Activated B cell treated with CpG ODN at 0.5 μM for 24 hours (primary cell): ENCODE data around the gene CREG1. TPM values are rescaled to one million over a fixed set of nuclear protein-coding genes. Genes with fewer than 3 reads are reported as not detected.

Experiments
- ATAC-seq: fragments of 200-7000 bp; cut with Tn5 transposase; one replicate; pipeline ENCODE4 v1.10.0; 2021; ENCODE audit warnings: low read depth, mild to moderate bottlenecking, moderate library complexity
- CTCF ChIA-PET: fragments of 350-600 bp; sonication (Branson Sonifier 250); formaldehyde crosslinking; loops from one replicate; lab custom pipeline; 2021; ENCODE audit warnings: antibody characterized with exemption; lab: Charles Lee
- POLR2A ChIA-PET: fragments of 350-600 bp; sonication (Branson Sonifier 250); formaldehyde crosslinking; loops from one replicate; lab custom pipeline; 2021; ENCODE audit warnings: antibody characterized with exemption; lab: Charles Lee
- DNase-seq: peaks from one replicate; pipeline ENCODE4 v3.0.0; 2022
- H3K27ac Mint-ChIP-seq: one replicate; pipeline ENCODE4 v1.8.0; 2020; ENCODE audit warnings: mixed read lengths
- H3K27me3 Mint-ChIP-seq: one replicate; pipeline ENCODE4 v1.8.0; 2021; ENCODE audit warnings: mixed read lengths
- H3K36me3 Mint-ChIP-seq: one replicate; pipeline ENCODE4 v1.8.0; 2021; ENCODE audit warnings: low read depth, mixed read lengths
- H3K4me1 Mint-ChIP-seq: one replicate; pipeline ENCODE4 v1.8.0; 2021; ENCODE audit warnings: mixed read lengths
- H3K4me3 Mint-ChIP-seq: one replicate; pipeline ENCODE4 v1.8.0; 2020; ENCODE audit warnings: mild to moderate bottlenecking, mixed read lengths
- H3K9me3 Mint-ChIP-seq: one replicate; pipeline ENCODE4 v1.8.0; 2020; ENCODE audit warnings: mixed read lengths
- CTCF ChIP-seq: fragments of 200-600 bp; IDR thresholded peaks from one replicate; pipeline ENCODE4 v1.8.0; 2022; ENCODE audit warnings: antibody characterized with exemption, mild to moderate bottlenecking
- intact Hi-C: fragments of 100-400 bp; cut with micrococcal nuclease; formaldehyde crosslinking; loops from one replicate; pipeline ENCODE4 v1.15.1; 2024
- total RNA-seq: library from RNA; stranded (reverse); gene quantifications from 2 replicates; pipeline ENCODE4 v1.2.3, GENCODE V29; 2022

Gene CREG1
- total RNA-seq, 1 donor from 2014 or later = 3.1 TPM

- DNase-seq (no peak), ATAC-seq (no peak)
- POLR2A ChIA-PET = no interaction called here
- peaks cover 29% of the 10 kb centered on the region for H3K27me3 Mint-ChIP-seq
- no peak overlapping the region for H3K4me3 Mint-ChIP-seq
- H3K27ac Mint-ChIP-seq = no peak overlapping the region
- no peak for TF ChIP-seq CTCF
- CTCF ChIA-PET = no interaction called here
- H3K4me1 Mint-ChIP-seq = no peaks in the 10 kb centered on the region
- intact Hi-C loops = no loop called here
- H3K36me3 Mint-ChIP-seq = no peaks in the 10 kb centered on the region
- H3K9me3 Mint-ChIP-seq = no peaks in the 10 kb centered on the region
These were observed 42.1 kb downstream of the CREG1 start for GRCh38 chr1:167511374-167511986.

DNA sequence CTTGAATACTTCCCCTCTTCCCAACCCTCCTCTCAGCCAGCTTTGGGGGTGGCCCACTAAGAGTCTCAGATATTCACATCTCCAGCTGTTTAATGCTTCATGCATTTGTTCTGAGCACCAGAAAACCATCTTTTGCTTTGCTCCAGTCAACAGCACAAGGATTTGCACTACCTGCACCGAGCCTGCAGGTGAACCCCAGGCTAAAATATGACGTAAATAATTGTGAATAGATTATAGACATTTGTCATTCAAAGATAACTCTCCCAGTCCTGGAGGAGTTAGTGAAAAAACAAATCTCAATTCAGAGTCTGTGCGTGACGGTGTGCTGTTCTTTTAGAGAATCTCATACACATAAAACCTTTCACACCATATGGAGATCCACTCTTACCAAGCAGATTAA lies 42.7 kb downstream of the CREG1 start:
- ATAC-seq = no peak

DNA sequence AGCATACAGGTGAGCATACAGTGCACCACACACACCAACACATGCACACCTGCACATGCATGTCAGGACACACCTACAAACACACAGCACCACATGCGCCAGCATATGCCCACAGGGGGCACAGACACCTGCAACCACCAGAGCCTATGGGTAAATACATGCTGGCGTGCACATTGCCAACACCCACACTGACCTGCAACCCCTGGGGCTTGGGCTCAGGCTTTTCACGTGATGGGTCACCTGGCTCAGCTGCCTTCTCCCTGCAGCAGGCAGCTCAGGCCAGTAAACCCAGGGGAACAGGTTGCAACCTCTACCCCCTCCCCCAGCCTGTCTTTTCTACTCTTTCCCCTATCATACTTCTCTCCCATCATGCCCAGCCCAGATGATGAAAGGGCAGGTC lies 43.3 kb downstream of the CREG1 start:
- DNase-seq (no peak), ATAC-seq (no peak)
- ChIA-PET CTCF (no interaction called here), POLR2A (no interaction called here)
- Mint-ChIP-seq H3K27me3 (peaks cover 37% of the 10 kb centered on the region), H3K4me3 (no peak overlapping the region), H3K9me3 (no peaks in the 10 kb centered on the region), H3K36me3 (no peaks in the 10 kb centered on the region), H3K4me1 (no peaks in the 10 kb centered on the region), H3K27ac (no peak overlapping the region)
- intact Hi-C loops = no loop called here
- TF ChIP-seq CTCF = no peak

More for the DNA sequence above, 42.7 kb downstream of the CREG1 start:
- H3K9me3 Mint-ChIP-seq = no peaks in the 10 kb centered on the region
- no peak overlapping the region for H3K4me3 Mint-ChIP-seq
- intact Hi-C loops = no loop called here
- no peak for DNase-seq
- CTCF ChIA-PET = no interaction called here
- H3K36me3 Mint-ChIP-seq = no peaks in the 10 kb centered on the region
- H3K4me1 Mint-ChIP-seq = no peaks in the 10 kb centered on the region
- H3K27ac Mint-ChIP-seq = no peak overlapping the region
- no peak for TF ChIP-seq CTCF
- H3K27me3 Mint-ChIP-seq = peaks cover 32% of the 10 kb centered on the region
- POLR2A ChIA-PET = no interaction called here

- ATAC-seq = no peak
- ChIA-PET CTCF (no interaction called here), POLR2A (no interaction called here)
- Mint-ChIP-seq H3K9me3 (no peaks in the 10 kb centered on the region), H3K4me3 (no peak overlapping the region), H3K36me3 (no peaks in the 10 kb centered on the region), H3K27me3 (peaks cover 43% of the 10 kb centered on the region), H3K27ac (no peak overlapping the region), H3K4me1 (no peaks in the 10 kb centered on the region)
- no peak for TF ChIP-seq CTCF
- intact Hi-C loops = no loop called here
- DNase-seq = no peak
These were observed 44.0 kb downstream of the CREG1 start for GRCh38 chr1:167509587-167509986.

DNA sequence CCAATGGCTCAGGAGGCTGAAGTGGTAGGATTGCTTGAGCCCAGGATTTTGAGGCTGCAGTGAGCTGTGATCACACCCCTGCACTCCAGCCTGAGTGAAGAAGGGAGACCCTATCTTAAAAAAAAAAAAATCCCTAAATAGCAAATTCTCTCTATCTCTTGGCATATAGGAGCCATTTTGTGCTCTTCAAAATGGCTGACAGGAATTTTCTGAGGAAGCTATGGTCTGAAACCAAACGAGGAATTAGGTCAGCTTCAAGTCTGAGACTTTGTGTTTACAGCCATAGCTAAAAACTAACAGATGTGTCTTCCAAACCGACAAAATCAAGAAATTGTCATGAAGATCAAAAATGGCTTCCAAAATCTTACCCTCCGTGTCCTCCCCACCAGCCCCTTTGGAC lies 45.8 kb downstream of the CREG1 start:
- H3K4me3 Mint-ChIP-seq = no peak overlapping the region
- no peaks in the 10 kb centered on the region for H3K4me1 Mint-ChIP-seq
- H3K27ac Mint-ChIP-seq = no peak overlapping the region

More for the DNA sequence above, 45.8 kb downstream of the CREG1 start:
- intact Hi-C loops = no loop called here
- no peak for TF ChIP-seq CTCF
- Mint-ChIP-seq H3K27me3 (peaks cover 58% of the 10 kb centered on the region), H3K9me3 (no peaks in the 10 kb centered on the region), H3K36me3 (no peaks in the 10 kb centered on the region)
- DNase-seq = no peak
- no peak for ATAC-seq
- ChIA-PET CTCF (no interaction called here), POLR2A (no interaction called here)
